HG03095 (cell line): ENCODE data around the gene GMEB2.
A peak's percentile ranks its signal among the peaks of the same experiment; 100 is the strongest.
"Not testable (repeated sequence)": the region's sequence is repeated elsewhere in the genome, so short reads cannot be mapped to it uniquely, and the experiment has no call there.

Experiments
- ATAC-seq: cut with Tn5 transposase; IDR thresholded peaks from one replicate; pipeline ENCODE4 v1.9.1; 2021; ENCODE audit warnings: moderate library complexity; ENCODE audit not compliant: unreplicated experiment

GMEB2 gene

DNA sequence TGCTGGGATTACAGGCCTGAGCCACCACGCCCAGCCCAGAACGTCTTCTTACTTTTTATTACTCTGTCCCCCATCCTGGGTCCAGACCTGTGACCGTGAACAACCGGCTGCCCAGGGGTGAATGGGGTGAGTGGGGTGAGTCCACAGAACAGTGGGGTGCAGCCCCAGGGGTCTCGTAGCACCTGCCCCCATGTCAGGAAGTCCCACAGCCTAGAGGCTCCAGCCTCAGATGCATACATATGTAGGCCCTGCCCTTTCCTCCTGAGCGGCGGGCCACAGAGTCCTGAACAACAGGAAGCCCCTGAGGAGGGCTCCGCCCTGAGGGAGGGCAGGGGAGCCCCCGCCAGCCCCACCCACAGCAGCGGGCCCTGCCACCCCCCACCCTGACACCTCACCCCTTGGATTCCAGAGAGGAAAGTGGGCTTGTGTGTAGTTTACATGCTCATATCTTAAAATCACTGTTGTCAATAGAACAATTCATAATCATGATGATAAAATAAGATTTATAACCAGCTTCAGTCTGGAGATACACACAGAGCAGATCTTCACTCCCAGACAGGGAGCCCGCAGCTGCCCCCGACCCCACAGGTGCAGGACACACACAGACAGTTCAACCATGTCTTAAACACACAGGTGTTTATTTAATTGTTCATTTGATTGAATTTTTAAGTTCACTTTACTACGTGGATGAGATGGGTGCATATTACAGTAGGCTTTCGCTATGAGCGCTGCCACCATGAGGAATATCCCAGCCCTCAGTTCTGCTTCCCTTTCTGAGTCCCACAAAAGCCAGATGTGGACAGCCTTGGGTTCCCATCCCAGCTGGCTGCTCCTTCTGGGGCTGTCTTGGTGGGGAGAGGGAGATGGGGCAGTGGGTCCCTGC lies 12.4 kb upstream of the GMEB2 start:
- no peak for ATAC-seq

GRCh38 chr20:63636752-63637628 lies 10.1 kb upstream of the GMEB2 start:
- no peak for ATAC-seq

DNA sequence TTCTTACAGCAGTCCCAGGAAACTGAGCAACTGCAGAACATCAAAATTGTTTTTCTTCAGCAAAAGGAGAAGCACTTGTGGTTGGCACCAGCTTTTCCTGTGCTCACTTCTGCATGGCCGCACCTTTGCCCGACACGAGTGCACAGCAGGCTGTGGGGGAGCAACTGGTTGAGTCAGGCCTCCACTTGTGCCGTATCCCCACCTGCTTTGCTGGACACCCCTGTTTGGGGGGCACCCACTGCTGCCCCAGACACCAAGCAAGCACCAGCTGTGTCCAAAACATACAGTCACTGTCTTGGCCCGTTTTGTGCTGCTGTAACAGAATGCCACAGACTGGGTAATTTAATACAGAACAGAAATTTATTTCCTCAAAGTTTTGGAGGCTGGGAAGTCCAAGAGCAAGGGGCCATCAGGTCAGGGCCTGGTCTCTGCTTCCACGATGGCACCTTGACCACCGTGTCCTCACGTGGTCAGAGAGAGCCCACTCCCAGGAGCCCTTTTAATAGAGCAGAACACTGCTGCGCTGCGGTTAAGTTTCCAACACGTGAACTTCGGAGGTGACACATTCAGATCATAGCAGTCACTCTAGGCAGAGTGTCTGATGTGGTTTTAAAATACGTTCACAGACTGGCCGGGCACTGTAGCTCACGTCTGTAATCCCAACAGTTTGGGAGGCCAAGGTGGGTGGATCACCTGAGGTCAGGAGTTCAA lies 8.7 kb upstream of the GMEB2 start:
- ATAC-seq, result no peak

DNA sequence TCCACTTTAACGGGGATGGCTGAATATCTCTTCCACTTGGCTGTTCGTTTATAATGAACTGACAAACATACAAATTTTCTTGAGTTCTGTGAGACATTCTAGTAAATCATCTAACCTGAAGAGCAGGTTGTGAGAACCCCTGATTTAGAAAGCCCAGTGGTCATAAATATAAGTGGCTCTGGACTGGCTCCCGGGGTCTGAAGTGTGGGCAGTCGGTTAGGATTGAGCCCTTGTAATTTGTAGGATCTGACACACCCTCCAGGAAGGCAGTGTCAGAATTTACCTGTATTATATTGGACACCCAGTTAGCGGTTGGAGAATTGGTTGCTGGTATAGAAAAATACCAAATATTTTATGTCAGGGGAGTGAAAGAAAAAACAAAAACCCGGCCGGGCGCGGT lies 6.8 kb upstream of the GMEB2 start:
- no peak for ATAC-seq

GRCh38 chr20:63631426-63631825 lies 4.5 kb upstream of the GMEB2 start:
- not testable (repeated sequence) for ATAC-seq

DNA sequence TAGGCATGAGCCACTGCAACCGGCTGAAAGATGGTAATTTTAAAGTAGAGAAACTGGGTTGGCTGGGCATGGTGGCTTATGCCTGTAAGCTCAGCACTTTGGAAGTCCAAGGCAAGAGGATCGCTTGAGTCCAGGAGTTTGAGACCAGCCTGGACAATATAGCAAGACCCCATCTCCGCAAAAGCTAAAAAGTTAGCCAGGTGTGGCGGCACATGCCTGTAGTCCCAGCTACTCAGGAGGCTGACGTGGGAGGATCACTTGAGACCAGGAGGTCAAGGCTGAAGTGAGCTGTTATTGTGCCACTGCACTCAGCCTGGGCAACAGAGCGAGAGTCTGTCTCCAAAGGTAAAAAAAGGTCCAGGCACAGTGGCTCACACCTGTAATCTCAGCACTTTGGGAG lies 4.1 kb upstream of the GMEB2 start:
- ATAC-seq, result not testable (repeated sequence)

- no peak for ATAC-seq
These were observed 1.5 kb upstream of the GMEB2 start for GRCh38 chr20:63628246-63628975.

DNA sequence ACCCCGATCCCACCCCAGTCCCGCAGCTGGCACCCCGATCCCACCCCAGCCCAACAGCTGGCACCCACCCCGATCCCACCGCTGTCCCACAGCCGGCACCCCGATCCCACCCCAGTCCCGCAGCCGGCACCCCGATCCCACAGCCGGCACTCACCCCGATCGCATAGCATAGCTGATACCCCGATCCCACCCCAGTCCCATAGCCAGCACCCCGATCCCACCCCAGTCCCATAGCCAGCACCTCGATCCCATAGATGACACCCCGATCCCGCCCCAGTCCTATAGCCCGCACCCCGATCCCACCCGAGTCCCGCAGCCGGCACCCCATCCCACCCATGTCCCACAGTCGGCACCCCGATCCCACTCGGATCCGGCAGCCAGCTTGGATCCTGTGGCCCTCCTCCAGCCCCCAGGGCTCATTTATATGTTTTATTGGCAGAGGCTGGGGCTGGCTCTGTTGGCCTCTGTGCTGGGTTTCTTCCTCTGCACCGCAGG lies 897 bp upstream of the GMEB2 start:
- ATAC-seq, result no peak

- peak; percentile 57 for ATAC-seq
These were observed 339 bp upstream of the GMEB2 start for GRCh38 chr20:63627129-63627750.

- no peak for ATAC-seq
These were observed 1.0 kb downstream of the GMEB2 start for GRCh38 chr20:63625771-63626423.

- ATAC-seq, result no peak
These were observed 2.4 kb downstream of the GMEB2 start for GRCh38 chr20:63624486-63624885.

GRCh38 chr20:63622732-63623131 lies 4.2 kb downstream of the GMEB2 start:
- ATAC-seq, result no peak

GRCh38 chr20:63622096-63622495 lies 4.8 kb downstream of the GMEB2 start:
- no peak for ATAC-seq

DNA sequence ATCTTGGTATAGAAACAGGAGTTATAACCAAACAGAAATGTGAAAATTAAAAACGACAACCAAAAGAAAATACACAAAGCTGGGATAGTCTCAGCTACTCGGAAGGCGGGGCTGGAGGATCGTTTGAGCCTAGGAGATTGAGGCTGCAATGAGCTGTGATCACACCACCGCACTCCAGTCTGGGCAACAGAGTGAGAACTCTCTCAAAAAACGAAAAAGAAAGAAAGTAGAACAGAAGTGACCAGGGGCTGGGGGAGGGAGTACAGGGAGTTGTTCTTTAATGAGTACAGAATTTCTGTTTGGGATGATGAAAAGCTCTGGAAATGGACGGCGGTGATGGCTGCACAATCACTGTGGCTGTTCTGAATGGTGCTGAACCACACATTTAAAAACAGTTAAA lies 5.9 kb downstream of the GMEB2 start:
- no peak for ATAC-seq

DNA sequence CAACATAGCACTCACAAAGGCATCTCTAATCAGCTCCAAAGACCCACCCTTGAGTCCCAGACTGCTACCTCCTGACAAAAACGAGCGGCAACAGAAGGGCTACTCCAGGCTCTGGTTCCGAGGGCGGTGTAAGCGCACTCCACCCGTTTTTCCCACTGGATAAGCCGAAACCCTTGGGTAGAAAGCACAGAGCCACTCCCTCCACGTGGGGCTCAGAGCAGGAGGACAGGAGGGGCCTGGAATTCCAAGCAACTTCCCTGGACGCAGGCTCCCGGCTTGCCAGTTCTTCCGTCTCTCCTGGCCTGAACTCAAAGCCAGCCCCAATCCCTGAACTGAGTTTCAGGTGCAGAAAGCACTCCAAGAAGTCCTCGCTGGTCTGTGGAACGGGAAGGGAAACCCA lies 7.4 kb downstream of the GMEB2 start:
- ATAC-seq, result no peak

GRCh38 chr20:63619086-63619485 lies 7.8 kb downstream of the GMEB2 start:
- no peak for ATAC-seq

GRCh38 chr20:63618291-63618980 lies 8.5 kb downstream of the GMEB2 start:
- no peak for ATAC-seq

DNA sequence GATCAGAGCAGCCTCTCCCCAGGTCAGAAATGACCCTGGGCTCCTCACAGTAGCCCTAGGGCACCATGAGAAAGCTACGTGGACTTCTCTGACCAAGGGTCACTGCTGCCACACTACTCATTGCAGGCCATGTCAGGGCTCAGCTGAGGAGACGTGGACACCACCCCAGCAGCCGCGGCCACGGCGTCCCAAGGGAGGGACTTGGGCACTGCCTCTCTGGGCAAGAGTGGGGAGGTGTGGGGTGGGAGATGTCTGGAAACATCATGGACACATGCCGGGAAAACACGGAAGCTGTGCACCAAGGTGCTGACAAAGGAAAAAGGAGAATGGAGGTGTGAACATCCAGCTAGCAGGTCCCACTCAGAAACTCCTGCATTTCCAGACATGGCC lies 9.0 kb downstream of the GMEB2 start:
- no peak for ATAC-seq
